SK-N-MC (cell line): ENCODE results near the gene MAP3K5.
A peak's percentile ranks its signal among the peaks of the same experiment; 100 is the strongest.

Source experiments
- DNase-seq: peaks from one replicate; pipeline ENCODE4 v3.0.0-alpha.2; 2011; ENCODE audit warnings: low read depth, low spot score
- H3K27ac ChIP-seq: fragments of 200-600 bp; sonication (generic); 2 replicates; pipeline ENCODE4 v1.5.1; 2016; ENCODE audit warnings: mixed run types
- H3K36me3 ChIP-seq: fragments of 200-600 bp; sonication (generic); 2 replicates; pipeline ENCODE4 v1.6.1; 2017; ENCODE audit warnings: antibody characterized with exemption, low read length, mixed read lengths; ENCODE audit not compliant: insufficient read depth
- H3K4me3 ChIP-seq: fragments of 200-600 bp; sonication (generic); 2 replicates; pipeline ENCODE4 v1.5.1; 2016
- H3K9ac ChIP-seq: fragments of 200-600 bp; sonication (generic); 2 replicates; pipeline ENCODE4 v1.8.0; 2017; ENCODE audit warnings: mixed run types, mixed read lengths; ENCODE audit not compliant: insufficient read length
- H3K9me3 ChIP-seq: fragments of 200-600 bp; sonication (generic); 2 replicates; pipeline ENCODE4 v1.6.1; 2017; ENCODE audit warnings: low read depth, mild to moderate bottlenecking, antibody characterized with exemption, low read length, moderate library complexity, mixed read lengths
- EZH2 ChIP-seq: fragments of 200-600 bp; sonication (generic); IDR thresholded peaks from one replicate; pipeline ENCODE4 v1.6.1; 2017; ENCODE audit warnings: antibody characterized with exemption
- FOXP2 ChIP-seq: optimal IDR thresholded peaks from 2 replicates; pipeline ENCODE3; 2011; ENCODE audit warnings: mild to moderate bottlenecking, moderate library complexity; ENCODE audit not compliant: insufficient read depth; ENCODE audit errors: extremely low read length, control extremely low read depth
- POLR2AphosphoS5 ChIP-seq: IDR thresholded peaks from 2 replicates; pipeline ENCODE4 v1.6.1; 2012; ENCODE audit warnings: mild to moderate bottlenecking, low read depth, low read length, borderline replicate concordance

Gene MAP3K5

DNA sequence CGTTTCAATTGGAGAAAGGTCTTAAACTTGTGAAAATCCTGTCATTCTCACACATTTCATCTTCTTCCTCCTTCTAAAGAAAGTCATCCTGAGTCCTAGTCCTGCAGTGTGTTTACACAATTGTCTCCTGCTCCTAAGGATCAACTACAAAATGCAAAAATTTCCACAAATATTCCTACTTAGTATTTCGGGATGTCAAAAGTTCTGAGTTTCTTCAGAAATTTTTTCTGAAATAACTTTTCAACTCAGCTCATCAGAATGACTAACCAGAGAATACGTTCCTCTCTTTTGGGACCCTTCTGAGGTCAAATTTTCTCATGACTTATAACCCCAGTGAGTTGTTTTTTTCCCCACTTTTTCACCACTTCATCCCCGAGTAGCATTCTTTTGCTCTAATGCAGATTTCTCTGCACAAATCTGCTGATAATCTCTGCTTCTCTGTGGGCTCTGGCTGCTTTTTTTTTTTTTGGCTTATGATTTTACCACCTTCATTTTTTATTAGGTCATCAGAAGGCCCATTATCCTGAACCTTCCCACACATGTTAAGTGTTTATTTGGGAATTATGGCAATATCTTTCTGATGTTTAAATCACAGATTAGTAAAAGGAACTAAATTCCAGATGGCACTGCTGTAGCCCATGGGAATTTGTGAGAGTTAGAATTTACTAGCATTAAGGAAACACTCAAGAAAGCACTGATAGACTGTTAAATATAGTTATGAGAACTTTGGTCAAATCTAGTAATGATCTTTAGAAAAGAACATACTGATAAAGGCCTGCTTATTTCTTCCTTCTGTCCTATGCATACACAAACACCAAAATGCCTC, 41.4 kb downstream of the MAP3K5 start:
- Histone ChIP-seq H3K9me3 (no peaks in the 10 kb centered on the region), H3K27ac (peak overlapping the region; percentile 32), H3K4me3 (peak overlapping the region; percentile 2), H3K9ac (no peak overlapping the region), H3K36me3 (no peaks in the 10 kb centered on the region)
- no peak for DNase-seq
- TF ChIP-seq FOXP2 (no peak), EZH2 (no peak), POLR2AphosphoS5 (no peak)

- no peak overlapping the region for H3K9ac ChIP-seq
- no peak for DNase-seq
- TF ChIP-seq EZH2, result no peak
- no peak for TF ChIP-seq POLR2AphosphoS5
- TF ChIP-seq FOXP2, result no peak
- no peak overlapping the region for H3K27ac ChIP-seq
- no peaks in the 10 kb centered on the region for H3K36me3 ChIP-seq
- no peak overlapping the region for H3K4me3 ChIP-seq
- no peaks in the 10 kb centered on the region for H3K9me3 ChIP-seq
Measured at GRCh38 chr6:136749359-136749997, 42.8 kb downstream of the MAP3K5 start.

DNA sequence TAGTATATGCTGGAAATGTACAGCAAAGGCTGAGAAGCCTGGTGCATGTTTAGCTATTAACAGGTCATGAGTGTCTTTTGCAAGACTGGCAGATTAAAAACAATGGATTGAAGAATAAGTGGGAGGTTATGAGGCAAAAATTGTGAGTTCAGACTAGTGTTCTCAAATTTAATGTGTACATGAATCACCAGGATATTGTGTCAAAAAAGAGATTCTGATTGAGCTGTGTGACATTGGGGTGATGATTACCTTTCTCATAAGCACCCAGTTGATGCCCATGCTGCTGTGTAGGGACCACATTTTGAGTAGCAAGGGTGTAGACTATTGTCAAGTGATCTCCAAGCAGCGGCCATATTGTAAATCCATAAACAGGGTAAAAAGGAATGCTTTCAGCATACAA, 44.8 kb downstream of the MAP3K5 start:
- no peak for TF ChIP-seq EZH2
- TF ChIP-seq FOXP2, result no peak
- no peak for TF ChIP-seq POLR2AphosphoS5
- no peak overlapping the region for H3K9ac ChIP-seq
- DNase-seq, result no peak
- H3K9me3 ChIP-seq, result no peaks in the 10 kb centered on the region
- H3K27ac ChIP-seq, result no peak overlapping the region
- H3K36me3 ChIP-seq, result no peaks in the 10 kb centered on the region
- H3K4me3 ChIP-seq, result no peak overlapping the region

DNA sequence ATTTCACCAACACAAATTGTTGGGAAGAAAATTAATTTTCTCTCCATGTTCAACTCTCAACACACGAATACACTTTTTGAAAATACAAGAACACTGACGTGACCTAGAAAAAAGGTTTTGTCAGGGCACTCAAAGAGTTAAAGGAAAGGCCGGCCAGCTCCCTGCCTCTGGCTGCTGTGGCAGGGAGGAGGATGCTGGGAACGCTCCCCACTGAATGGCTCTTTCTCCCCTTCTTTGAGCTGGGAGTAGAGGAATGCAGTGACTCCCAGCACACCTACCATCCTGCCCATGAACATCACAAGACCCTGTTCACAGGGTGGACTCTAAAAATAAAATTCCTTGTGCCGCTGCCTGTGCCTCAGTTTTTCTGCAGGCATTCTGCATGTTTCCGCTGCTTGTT, 47.0 kb downstream of the MAP3K5 start:
- Histone ChIP-seq H3K36me3 (no peaks in the 10 kb centered on the region), H3K9ac (no peak overlapping the region), H3K27ac (no peak overlapping the region), H3K9me3 (no peaks in the 10 kb centered on the region), H3K4me3 (no peak overlapping the region)
- no peak for DNase-seq
- TF ChIP-seq FOXP2 (no peak), EZH2 (no peak), POLR2AphosphoS5 (no peak)

DNA sequence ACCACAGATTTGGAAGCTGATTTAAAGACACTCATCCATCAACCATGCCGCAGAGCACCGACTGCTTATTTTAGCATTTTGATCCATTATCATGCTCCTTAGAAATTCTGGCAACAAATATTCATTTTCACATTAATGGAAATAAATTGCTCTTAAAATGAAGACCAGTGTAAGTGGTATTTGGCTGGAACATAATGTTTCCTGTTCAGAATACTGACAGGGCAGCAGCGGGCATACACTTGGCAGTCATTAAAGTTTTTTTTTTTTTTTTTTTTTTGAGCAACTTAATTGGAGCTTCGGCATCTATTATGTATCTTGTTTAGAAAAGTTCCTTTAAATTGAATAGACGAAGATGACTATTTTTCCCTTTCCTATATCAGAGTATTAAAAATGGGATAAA, 47.4 kb downstream of the MAP3K5 start:
- DNase-seq, result no peak
- Histone ChIP-seq H3K36me3 (no peaks in the 10 kb centered on the region), H3K9me3 (no peaks in the 10 kb centered on the region), H3K9ac (no peak overlapping the region), H3K27ac (no peak overlapping the region), H3K4me3 (no peak overlapping the region)
- no peak for TF ChIP-seq POLR2AphosphoS5
- TF ChIP-seq FOXP2, result no peak
- TF ChIP-seq EZH2, result no peak

DNA sequence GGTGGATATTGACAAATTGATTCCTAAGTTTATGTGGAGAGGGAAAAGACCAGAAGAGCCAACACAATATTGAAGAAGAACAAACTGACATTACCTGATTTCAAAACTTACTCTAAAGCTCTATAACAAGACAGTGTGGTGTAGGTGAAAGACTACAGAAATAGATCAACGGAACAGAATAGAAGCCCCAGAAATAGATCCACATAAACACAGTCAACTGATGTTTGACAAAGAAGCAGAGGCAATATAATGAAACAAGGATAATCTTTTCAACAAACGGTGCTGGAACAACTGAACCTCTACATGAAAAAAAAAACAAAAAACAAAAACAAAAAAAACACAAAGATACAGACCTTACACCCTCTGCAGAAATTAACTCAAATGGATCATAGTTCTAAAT, 50.2 kb downstream of the MAP3K5 start:
- Histone ChIP-seq H3K36me3 (no peaks in the 10 kb centered on the region), H3K9me3 (no peaks in the 10 kb centered on the region), H3K4me3 (no peak overlapping the region), H3K27ac (no peak overlapping the region), H3K9ac (no peak overlapping the region)
- TF ChIP-seq FOXP2 (no peak), EZH2 (no peak)
- DNase-seq, result no peak

DNA sequence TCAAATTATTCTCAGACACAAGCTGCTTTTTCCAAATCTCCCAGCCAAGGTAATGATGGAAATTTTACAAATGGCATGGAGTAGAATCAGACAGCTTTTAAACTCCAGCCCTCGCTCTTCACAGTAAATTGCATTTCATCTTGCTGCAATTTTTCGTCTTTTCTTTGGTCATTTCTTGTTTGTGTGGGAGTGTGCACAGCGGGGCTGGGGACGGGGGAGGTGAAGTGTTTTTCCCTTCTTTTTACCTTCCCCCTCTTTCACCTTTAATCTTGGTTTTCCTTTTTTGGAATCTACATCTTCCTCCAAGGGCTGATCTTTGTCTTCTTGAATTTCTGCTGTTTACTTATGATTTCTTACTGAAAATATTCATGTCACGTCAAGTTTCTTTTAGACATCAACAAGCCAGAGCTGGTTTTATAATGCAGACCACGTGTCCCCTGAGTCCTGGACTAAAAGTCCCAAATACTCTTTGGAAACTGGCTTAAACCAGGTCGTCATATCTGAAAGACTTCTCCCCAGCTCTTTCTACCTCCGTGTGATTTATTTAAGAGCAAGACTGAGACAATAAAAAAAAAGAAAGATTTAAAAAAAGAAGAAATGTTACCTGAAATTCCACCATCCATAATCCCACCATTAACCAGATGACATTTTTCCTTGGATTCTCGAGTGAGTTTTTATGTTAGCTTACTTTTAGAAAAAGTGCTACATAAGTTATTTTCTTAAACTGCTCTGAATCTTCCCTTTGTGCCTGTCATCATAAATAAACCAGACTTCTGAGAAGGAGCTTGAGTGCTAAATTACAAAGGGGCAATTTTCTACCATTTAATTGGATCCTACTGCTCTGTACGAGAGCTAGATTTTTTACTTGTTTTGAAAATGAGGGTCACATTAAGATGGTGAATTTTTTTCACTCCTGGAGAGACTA, 52.0 kb downstream of the MAP3K5 start:
- Histone ChIP-seq H3K27ac (peak overlapping the region; percentile 44; the same call in 1 of the 2 replicates), H3K36me3 (no peaks in the 10 kb centered on the region), H3K4me3 (0 out of 2 replicates have a peak overlapping the region, but pooled peaks have one; percentile 11), H3K9ac (peak overlapping the region; percentile 45), H3K9me3 (no peaks in the 10 kb centered on the region)
- no peak for DNase-seq
- TF ChIP-seq EZH2 (no peak), POLR2AphosphoS5 (no peak), FOXP2 (no peak)

DNA sequence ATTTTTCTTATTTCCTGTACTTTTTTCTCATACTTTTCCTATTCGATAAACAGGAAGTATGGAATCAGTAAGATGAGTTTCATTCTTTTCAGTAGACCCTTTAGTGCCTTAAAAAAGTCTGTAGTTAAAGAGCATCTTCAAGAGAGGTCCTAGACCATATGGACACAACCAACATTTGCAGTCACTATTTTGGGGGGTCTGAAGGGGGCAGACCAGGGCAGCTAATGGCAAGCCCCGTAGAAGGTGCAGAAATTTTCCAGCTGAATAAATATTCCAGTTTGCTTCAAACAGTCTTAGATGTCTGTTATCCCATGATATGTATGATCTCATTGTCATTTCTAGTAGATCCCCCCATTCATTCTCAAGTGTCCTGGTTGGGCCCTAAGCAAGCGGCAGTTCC, 52.8 kb downstream of the MAP3K5 start:
- no peak for DNase-seq
- Histone ChIP-seq H3K36me3 (no peaks in the 10 kb centered on the region), H3K4me3 (no peak overlapping the region), H3K9me3 (no peaks in the 10 kb centered on the region), H3K27ac (no peak overlapping the region), H3K9ac (no peak overlapping the region)
- TF ChIP-seq EZH2, result no peak
- no peak for TF ChIP-seq POLR2AphosphoS5
- no peak for TF ChIP-seq FOXP2
